Astrocyte (in vitro differentiated cells and primary cell): ENCODE data around the gene PDE6B.

ENCODE experiments used
- EZH2 ChIP-seq: IDR thresholded peaks from 2 replicates; pipeline ENCODE4 v1.6.1; 2012; ENCODE audit warnings: mild to moderate bottlenecking, low read length, inconsistent platforms; ENCODE audit not compliant: insufficient read depth
- TF ChIP-seq, protein P1 (sequence below): IDR thresholded peaks from 2 replicates; pipeline ENCODE4 v1.5.1; 2011; ENCODE audit warnings: low read depth, mild to moderate bottlenecking, inconsistent platforms, low read length, moderate library complexity; ENCODE audit not compliant: insufficient read depth

DNA sequence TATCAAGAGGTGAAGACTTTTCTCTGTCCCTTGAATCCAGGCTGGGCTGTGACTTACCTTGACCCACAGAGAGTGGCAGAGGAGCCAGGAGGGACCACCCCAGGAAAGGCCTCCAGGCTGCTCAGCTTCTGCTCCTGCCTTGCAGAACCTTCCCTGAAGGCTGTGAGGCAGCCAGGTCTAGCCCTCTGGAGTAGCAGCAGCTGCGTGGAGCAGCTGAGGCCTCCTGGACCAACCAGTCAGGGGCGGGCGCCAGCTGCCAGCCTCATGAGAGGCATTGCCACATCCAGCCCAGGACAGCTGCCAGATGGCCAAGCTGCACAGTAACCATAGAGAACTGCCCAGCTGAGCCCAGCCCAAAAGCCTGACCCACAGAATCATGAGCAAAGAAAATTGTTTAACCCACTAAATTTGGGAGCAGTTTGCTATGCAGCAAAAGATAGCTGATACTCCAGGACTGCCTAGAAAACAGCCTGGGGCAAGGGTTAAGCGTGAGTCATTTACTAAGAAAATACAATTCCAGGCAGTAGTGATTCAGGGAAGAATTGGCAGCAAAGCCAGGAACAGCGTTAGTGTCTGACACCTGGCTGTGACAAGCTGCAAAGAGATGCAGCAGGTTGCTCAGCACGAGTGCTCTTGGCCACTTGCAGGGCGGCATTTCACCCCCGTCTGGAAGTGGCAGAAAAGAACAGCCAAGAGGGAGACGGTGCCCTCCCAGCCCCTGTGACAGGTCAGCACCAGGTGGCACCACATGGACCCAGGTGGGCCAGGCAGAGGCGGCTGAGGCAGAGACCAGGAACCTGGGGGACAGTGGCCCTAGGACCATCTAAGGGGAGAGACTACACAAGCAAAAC lies 14.7 kb upstream of the PDE6B start:
- no peak for TF ChIP-seq EZH2
- TF ChIP-seq, protein P1, sequence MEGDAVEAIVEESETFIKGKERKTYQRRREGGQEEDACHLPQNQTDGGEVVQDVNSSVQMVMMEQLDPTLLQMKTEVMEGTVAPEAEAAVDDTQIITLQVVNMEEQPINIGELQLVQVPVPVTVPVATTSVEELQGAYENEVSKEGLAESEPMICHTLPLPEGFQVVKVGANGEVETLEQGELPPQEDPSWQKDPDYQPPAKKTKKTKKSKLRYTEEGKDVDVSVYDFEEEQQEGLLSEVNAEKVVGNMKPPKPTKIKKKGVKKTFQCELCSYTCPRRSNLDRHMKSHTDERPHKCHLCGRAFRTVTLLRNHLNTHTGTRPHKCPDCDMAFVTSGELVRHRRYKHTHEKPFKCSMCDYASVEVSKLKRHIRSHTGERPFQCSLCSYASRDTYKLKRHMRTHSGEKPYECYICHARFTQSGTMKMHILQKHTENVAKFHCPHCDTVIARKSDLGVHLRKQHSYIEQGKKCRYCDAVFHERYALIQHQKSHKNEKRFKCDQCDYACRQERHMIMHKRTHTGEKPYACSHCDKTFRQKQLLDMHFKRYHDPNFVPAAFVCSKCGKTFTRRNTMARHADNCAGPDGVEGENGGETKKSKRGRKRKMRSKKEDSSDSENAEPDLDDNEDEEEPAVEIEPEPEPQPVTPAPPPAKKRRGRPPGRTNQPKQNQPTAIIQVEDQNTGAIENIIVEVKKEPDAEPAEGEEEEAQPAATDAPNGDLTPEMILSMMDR: no peak
